Neural cell (in vitro differentiated cells): ENCODE data around the gene F2R. TPM values are rescaled to one million over a fixed set of nuclear protein-coding genes. Genes with fewer than 3 reads are reported as not detected.

ENCODE experiments used
- H2AFZ ChIP-seq: fragments of 200-600, 300-800 bp; sonication (generic), shearing (Covaris generic); 2 replicates; pipeline ENCODE4 v1.6.0; 2014; ENCODE audit warnings: low read depth, mild to moderate bottlenecking, antibody characterized with exemption, low read length, moderate library complexity
- H3F3A ChIP-seq: fragments of 200-600 bp; shearing (Covaris generic); 2 replicates; pipeline ENCODE4 v1.6.1; 2016; ENCODE audit warnings: mild to moderate bottlenecking, moderate library complexity, mixed read lengths, antibody characterized with exemption, low read length; ENCODE audit not compliant: insufficient read depth, poor library complexity, severe bottlenecking
- H3K27ac ChIP-seq: fragments of 200-600, 300-800 bp; sonication (generic), shearing (Covaris generic); 2 replicates; pipeline ENCODE4 v1.5.1; 2014; ENCODE audit warnings: mild to moderate bottlenecking, low read length, moderate library complexity
- H3K27me3 ChIP-seq: fragments of 300-800, 200-600 bp; sonication (generic), shearing (Covaris generic); 2 replicates; pipeline ENCODE4 v1.6.0; 2014; ENCODE audit warnings: mild to moderate bottlenecking, low read depth, low read length, moderate library complexity; ENCODE audit not compliant: insufficient read depth
- H3K36me3 ChIP-seq: fragments of 300-800, 200-600 bp; sonication (generic), shearing (Covaris generic); 2 replicates; pipeline ENCODE4 v1.5.1; 2014; ENCODE audit warnings: mild to moderate bottlenecking, antibody characterized with exemption, low read length, moderate library complexity; ENCODE audit not compliant: insufficient read depth
- H3K4me2 ChIP-seq: fragments of 300-800, 200-600 bp; sonication (generic), shearing (Covaris generic); 2 replicates; pipeline ENCODE4 v1.6.0; 2014; ENCODE audit warnings: mild to moderate bottlenecking, low read length
- H3K4me3 ChIP-seq: fragments of 300-800, 200-600 bp; sonication (generic), shearing (Covaris generic); 2 replicates; pipeline ENCODE4 v1.5.1; 2014; ENCODE audit warnings: mild to moderate bottlenecking, low read length, moderate library complexity
- H3K79me2 ChIP-seq: fragments of 200-600 bp; shearing (Covaris generic); replicated peaks from 2 replicates; pipeline ENCODE4 v1.6.0; 2014; ENCODE audit warnings: mild to moderate bottlenecking, low read length, moderate library complexity; ENCODE audit not compliant: insufficient read depth
- H3K9ac ChIP-seq: fragments of 300-800, 200-600 bp; sonication (generic), shearing (Covaris generic); 2 replicates; pipeline ENCODE4 v1.6.1; 2016; ENCODE audit warnings: mild to moderate bottlenecking, low read length, mixed read lengths
- H3K9me2 ChIP-seq: fragments of 200-600 bp; shearing (Covaris generic); 2 replicates; pipeline ENCODE4 v1.6.1; 2016; ENCODE audit warnings: mild to moderate bottlenecking, low read length, mixed read lengths; ENCODE audit not compliant: insufficient read depth
- H3K9me3 ChIP-seq: fragments of 200-600, 300-800 bp; sonication (generic), shearing (Covaris generic); 2 replicates; pipeline ENCODE4 v1.6.1; 2016; ENCODE audit warnings: mild to moderate bottlenecking, mixed run types, low read length, moderate library complexity, mixed read lengths
- H4K20me1 ChIP-seq: fragments of 200-600 bp; shearing (Covaris generic); 2 replicates; pipeline ENCODE4 v1.6.1; 2016; ENCODE audit warnings: mild to moderate bottlenecking, mixed run types; ENCODE audit not compliant: insufficient read depth
- EP300 ChIP-seq: fragments of 450-650 bp; conservative IDR thresholded peaks from 2 replicates; pipeline ENCODE4 v1.6.1; 2014; ENCODE audit warnings: antibody characterized with exemption, mild to moderate bottlenecking, moderate library complexity; ENCODE audit not compliant: poor library complexity, severe bottlenecking
- EZH2 ChIP-seq: fragments of 200-600, 300-800 bp; shearing (Covaris generic), sonication (generic); IDR thresholded peaks from 2 replicates; pipeline ENCODE4 v1.6.1; 2014; ENCODE audit warnings: antibody characterized with exemption, low read length, borderline replicate concordance, mild to moderate bottlenecking; ENCODE audit not compliant: insufficient read depth, poor library complexity, severe bottlenecking
- MXI1 ChIP-seq: fragments of 450-650 bp; conservative IDR thresholded peaks from 2 replicates; pipeline ENCODE4 v1.6.1; 2014; ENCODE audit warnings: antibody characterized with exemption, mild to moderate bottlenecking; ENCODE audit not compliant: poor library complexity, severe bottlenecking
- POLR2AphosphoS5 ChIP-seq: IDR thresholded peaks from 2 replicates; pipeline ENCODE4 v1.6.1; 2012
- RAD21 ChIP-seq: fragments of 450-650 bp; conservative IDR thresholded peaks from 2 replicates; pipeline ENCODE4 v1.6.1; 2014; ENCODE audit warnings: antibody characterized with exemption, mild to moderate bottlenecking, moderate library complexity
- REST ChIP-seq: IDR thresholded peaks from 2 replicates; pipeline ENCODE4 v1.6.1; 2012; ENCODE audit warnings: borderline replicate concordance
- SMC3 ChIP-seq: fragments of 450-650 bp; conservative IDR thresholded peaks from 2 replicates; pipeline ENCODE4 v1.6.1; 2014; ENCODE audit warnings: antibody characterized with exemption, mild to moderate bottlenecking, moderate library complexity; ENCODE audit not compliant: poor library complexity
- TAF1 ChIP-seq: IDR thresholded peaks from 2 replicates; pipeline ENCODE4 v1.6.1; 2012; ENCODE audit warnings: low read depth
- polyA plus RNA-seq: library from polyadenylated mRNA; depleted of rRNA; stranded (reverse); fragments of >200 nt; gene quantifications from 2 replicates; pipeline ENCODE4 v1.2.3, GENCODE V29; 2014
- TF ChIP-seq, protein P1 (sequence below): fragments of 450-650 bp; IDR thresholded peaks from 2 replicates; pipeline ENCODE4 v1.5.1; 2014; ENCODE audit warnings: antibody characterized with exemption, mild to moderate bottlenecking, moderate library complexity; ENCODE audit not compliant: poor library complexity, severe bottlenecking

The F2R gene
- polyA plus RNA-seq, 1 donor from 2014 or later, result 35.9 TPM

- H3K4me2 ChIP-seq, result no peak overlapping the region
- H4K20me1 ChIP-seq, result no peaks in the 10 kb centered on the region
- H3K79me2 ChIP-seq, result peaks cover 31% of the 10 kb centered on the region
- peaks cover 18% of the 10 kb centered on the region for H3K27me3 ChIP-seq
- no peaks in the 10 kb centered on the region for H3K9me2 ChIP-seq
- H3K4me3 ChIP-seq, result peak overlapping the region; percentile 99
- H2AFZ ChIP-seq, result no peak overlapping the region
- no peaks in the 10 kb centered on the region for H3K9me3 ChIP-seq
- no peak overlapping the region for H3K27ac ChIP-seq
- no peak overlapping the region for H3K9ac ChIP-seq
- H3K36me3 ChIP-seq, result no peaks in the 10 kb centered on the region
- H3F3A ChIP-seq, result no peaks in the 10 kb centered on the region
- TF ChIP-seq SMC3, result no peak
- TF ChIP-seq EZH2, result no peak
- TF ChIP-seq RAD21, result no peak
- TF ChIP-seq EP300, result no peak
- no peak for TF ChIP-seq TAF1
- TF ChIP-seq, protein P1, sequence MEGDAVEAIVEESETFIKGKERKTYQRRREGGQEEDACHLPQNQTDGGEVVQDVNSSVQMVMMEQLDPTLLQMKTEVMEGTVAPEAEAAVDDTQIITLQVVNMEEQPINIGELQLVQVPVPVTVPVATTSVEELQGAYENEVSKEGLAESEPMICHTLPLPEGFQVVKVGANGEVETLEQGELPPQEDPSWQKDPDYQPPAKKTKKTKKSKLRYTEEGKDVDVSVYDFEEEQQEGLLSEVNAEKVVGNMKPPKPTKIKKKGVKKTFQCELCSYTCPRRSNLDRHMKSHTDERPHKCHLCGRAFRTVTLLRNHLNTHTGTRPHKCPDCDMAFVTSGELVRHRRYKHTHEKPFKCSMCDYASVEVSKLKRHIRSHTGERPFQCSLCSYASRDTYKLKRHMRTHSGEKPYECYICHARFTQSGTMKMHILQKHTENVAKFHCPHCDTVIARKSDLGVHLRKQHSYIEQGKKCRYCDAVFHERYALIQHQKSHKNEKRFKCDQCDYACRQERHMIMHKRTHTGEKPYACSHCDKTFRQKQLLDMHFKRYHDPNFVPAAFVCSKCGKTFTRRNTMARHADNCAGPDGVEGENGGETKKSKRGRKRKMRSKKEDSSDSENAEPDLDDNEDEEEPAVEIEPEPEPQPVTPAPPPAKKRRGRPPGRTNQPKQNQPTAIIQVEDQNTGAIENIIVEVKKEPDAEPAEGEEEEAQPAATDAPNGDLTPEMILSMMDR, result no peak
- TF ChIP-seq REST, result no peak
- no peak for TF ChIP-seq MXI1
- TF ChIP-seq POLR2AphosphoS5, result no peak
Measured at GRCh38 chr5:76714751-76715485, 1.0 kb upstream of the F2R start.

- Histone ChIP-seq H3K4me2 (peak overlapping the region; percentile 81), H3K4me3 (peak overlapping the region; percentile 99), H4K20me1 (no peaks in the 10 kb centered on the region), H3F3A (no peaks in the 10 kb centered on the region), H2AFZ (peak overlapping the region; percentile 31), H3K79me2 (peaks cover 35% of the 10 kb centered on the region), H3K9me2 (no peaks in the 10 kb centered on the region), H3K36me3 (no peaks in the 10 kb centered on the region), H3K27me3 (peaks cover 18% of the 10 kb centered on the region), H3K9ac (peak overlapping the region; percentile 87), H3K27ac (no peak overlapping the region), H3K9me3 (no peaks in the 10 kb centered on the region)
- TF ChIP-seq TAF1 (no peak), SMC3 (no peak), RAD21 (no peak), EZH2 (no peak), MXI1 (no peak), POLR2AphosphoS5 (no peak), REST (no peak), EP300 (no peak)
- TF ChIP-seq, protein P1, result no peak
Measured at GRCh38 chr5:76715486-76715735, 515 bp upstream of the F2R start.
